ENCODE measurements around the gene EIF4H.

DNA sequence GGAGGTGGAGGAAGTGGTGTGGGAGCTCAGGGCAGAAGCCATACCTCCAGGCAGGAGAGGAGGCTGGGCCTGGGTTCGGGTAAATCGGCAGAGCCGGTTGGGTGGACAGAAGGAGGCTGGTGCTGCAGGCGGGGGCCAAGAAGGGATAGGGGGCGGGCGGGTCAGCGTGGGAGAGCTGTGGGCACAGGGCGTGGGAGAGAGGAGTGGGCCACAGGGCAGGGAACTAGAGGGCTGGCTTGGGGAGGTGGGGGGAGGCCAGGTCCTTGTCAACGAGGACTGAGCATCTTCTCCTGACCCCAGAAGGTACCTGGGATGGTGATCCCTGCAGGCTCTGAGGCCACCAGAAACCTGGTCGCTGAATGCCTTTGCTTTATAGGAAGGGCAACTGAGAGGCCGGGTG lies 47.6 kb downstream of the EIF4H start:
- TF ChIP-seq CTCF (IDR thresholded peaks at IDR 0.05; ENCODE audit: low read length) (no peak), EZH2 (IDR thresholded peaks at IDR 0.05; ENCODE audit: borderline replicate concordance, low read length) (no peak)

Measured in OCI-LY1 (cell line).